IMR-90 (cell line): ENCODE data around the gene MT1A. TPM values are rescaled to one million over a fixed set of nuclear protein-coding genes. Genes with fewer than 3 reads are reported as not detected.

Source experiments
- ATAC-seq: fragments of 200-7000 bp; cut with Tn5 transposase; 2 replicates; pipeline ENCODE4 v1.9.1; 2020; ENCODE audit warnings: low read depth, mild to moderate bottlenecking, moderate library complexity
- BruUV-seq: library from RNA; stranded (reverse); fragments of 400-500 nt; replicated peaks from 2 replicates; lab custom pipeline; 2021; lab: Mats Ljungman, UMichigan
- CTCF ChIA-PET: fragments of 300-600 bp; formaldehyde crosslinking; extraction: SDS; loops from one replicate; lab custom pipeline; 2021; ENCODE audit warnings: antibody characterized with exemption; lab: Yijun Ruan, JAX
- POLR2A ChIA-PET: fragments of 300-600 bp; sonication (Branson Sonifier 250); formaldehyde crosslinking; loops from one replicate; lab custom pipeline; 2022; ENCODE audit warnings: antibody characterized with exemption; ENCODE audit not compliant: unreplicated experiment; lab: Charles Lee
- DNase-seq: peaks from one replicate; pipeline ENCODE4 v3.0.0; 2013
- H2AFZ ChIP-seq: replicated peaks from 2 replicates; pipeline ENCODE3; 2013; ENCODE audit warnings: low read length, mild to moderate bottlenecking; ENCODE audit not compliant: poor library complexity
- H2AK5ac ChIP-seq: 2 replicates; pipeline ENCODE4 v1.6.1; 2013; ENCODE audit warnings: low read depth, low read length, inconsistent platforms
- H2AK9ac ChIP-seq: replicated peaks from 2 replicates; pipeline ENCODE3; 2013; ENCODE audit warnings: mild to moderate bottlenecking, low read depth, low read length, moderate library complexity; ENCODE audit not compliant: poor library complexity
- H2BK120ac ChIP-seq: 2 replicates; pipeline ENCODE4 v1.6.1; 2013; ENCODE audit warnings: low read depth, low read length, inconsistent platforms
- H2BK15ac ChIP-seq: 3 replicates; pipeline ENCODE4 v1.6.1; 2013; ENCODE audit warnings: low read depth, low read length, inconsistent platforms
- H2BK20ac ChIP-seq: 2 replicates; pipeline ENCODE4 v1.6.1; 2013; ENCODE audit warnings: low read depth, mild to moderate bottlenecking, inconsistent platforms, low read length, moderate library complexity
- H2BK5ac ChIP-seq: 2 replicates; pipeline ENCODE4 v1.6.1; 2013; ENCODE audit warnings: mild to moderate bottlenecking, low read depth, low read length, inconsistent platforms; ENCODE audit not compliant: poor library complexity, severe bottlenecking
- H3K14ac ChIP-seq: replicated peaks from 2 replicates; pipeline ENCODE4 v1.6.1; 2013; ENCODE audit warnings: low read depth, low read length, inconsistent platforms
- H3K18ac ChIP-seq: 2 replicates; pipeline ENCODE4 v1.6.1; 2013; ENCODE audit warnings: low read depth, low read length, control low read depth
- H3K23ac ChIP-seq: 2 replicates; pipeline ENCODE4 v1.6.1; 2013; ENCODE audit warnings: low read depth, low read length, inconsistent platforms
- H3K27ac ChIP-seq: 2 replicates; pipeline ENCODE4 v1.5.1; 2013; ENCODE audit warnings: mild to moderate bottlenecking, control low read depth, low read length; ENCODE audit not compliant: insufficient read depth
- H3K27me3 ChIP-seq: 2 replicates; pipeline ENCODE4 v1.6.1; 2013; ENCODE audit warnings: low read length; ENCODE audit not compliant: control insufficient read depth, insufficient read depth
- H3K36me3 ChIP-seq: 2 replicates; pipeline ENCODE4 v1.6.1; 2013; ENCODE audit warnings: low read length, mixed read lengths; ENCODE audit not compliant: control insufficient read depth, insufficient read depth
- H3K4ac ChIP-seq: 2 replicates; pipeline ENCODE4 v1.6.1; 2013; ENCODE audit warnings: low read depth, low read length, inconsistent platforms
- H3K4me1 ChIP-seq: 2 replicates; pipeline ENCODE4 v1.6.1; 2013; ENCODE audit warnings: low read length, mixed read lengths; ENCODE audit not compliant: control insufficient read depth, insufficient read depth
- H3K4me2 ChIP-seq: 2 replicates; pipeline ENCODE4 v1.6.1; 2013; ENCODE audit warnings: low read depth, mild to moderate bottlenecking, control low read depth, low read length, moderate library complexity
- H3K4me3 ChIP-seq: 2 replicates; pipeline ENCODE4 v1.5.1; 2013; ENCODE audit warnings: low read depth, mild to moderate bottlenecking, control low read depth, low read length, moderate library complexity; ENCODE audit not compliant: insufficient read depth
- H3K56ac ChIP-seq: 2 replicates; pipeline ENCODE4 v1.6.1; 2013; ENCODE audit warnings: low read length, inconsistent platforms; ENCODE audit not compliant: insufficient read depth; ENCODE audit errors: extremely low read depth
- H3K79me1 ChIP-seq, 2 experiments: 2 replicates each; pipeline ENCODE4 v1.6.1; 2013; ENCODE audit warnings: low read length in 2 of 2, inconsistent platforms in 1 of 2, low read depth in 1 of 2
- H3K9ac ChIP-seq: 2 replicates; pipeline ENCODE4 v1.6.1; 2013; ENCODE audit warnings: low read depth, low read length, control low read depth
- H3K9me1 ChIP-seq: 2 replicates; pipeline ENCODE4 v1.6.1; 2013; ENCODE audit warnings: low read length, inconsistent platforms; ENCODE audit not compliant: insufficient read depth
- H3K9me3 ChIP-seq: 2 replicates; pipeline ENCODE4 v1.6.1; 2013; ENCODE audit warnings: low read length; ENCODE audit not compliant: control insufficient read depth, insufficient read depth
- H4K20me1 ChIP-seq: 2 replicates; pipeline ENCODE4 v1.6.1; 2013; ENCODE audit warnings: low read length, inconsistent platforms; ENCODE audit not compliant: insufficient read depth
- H4K5ac ChIP-seq: 2 replicates; pipeline ENCODE4 v1.6.1; 2013; ENCODE audit warnings: mild to moderate bottlenecking, low read depth, low read length, control low read depth
- H4K8ac ChIP-seq, 2 experiments: 2 replicates each; pipeline ENCODE4 v1.6.1; 2013; ENCODE audit warnings: low read depth in 2 of 2, low read length in 2 of 2, control low read depth in 1 of 2, inconsistent platforms in 1 of 2
- H4K91ac ChIP-seq: 2 replicates; pipeline ENCODE4 v1.6.1; 2013; ENCODE audit warnings: low read depth, low read length, inconsistent platforms; ENCODE audit not compliant: insufficient read depth
- FOS ChIP-seq: fragments of 150-350 bp; IDR thresholded peaks from 2 replicates; pipeline ENCODE4 v1.6.1; 2016; ENCODE audit warnings: low read depth, low read length
- WGBS, 2 experiments: methylation state at CpG; one replicate each; pipeline versions ENCODE4 v1.1.5 to v1.1.7; 2013; ENCODE audit warnings: missing lambda C conversion rate in 2 of 2; ENCODE audit not compliant: insufficient read length in 1 of 2; ENCODE audit errors: extremely low coverage in 2 of 2; 5-methylcytosine and 5-hydroxymethylcytosine counted together
- dilution Hi-C: fragments of 300-500 bp; cut with HindIII; formaldehyde crosslinking; loops from one replicate; pipeline ENCODE4 v1.14.3; 2018; ENCODE audit warnings: low sequenced_read_pairs; ENCODE audit not compliant: unreplicated experiment
- in situ Hi-C: fragments of 300-500 bp; cut with MboI; formaldehyde crosslinking; loops from 3 replicates; pipeline ENCODE4 v1.14.3; 2019; ENCODE audit warnings: low sequenced_read_pairs, inconsistent platforms, mixed read lengths
- intact Hi-C: fragments of 100-400 bp; cut with micrococcal nuclease; formaldehyde crosslinking; loops from 2 replicates; pipeline ENCODE4 v1.10.0; 2022
- polyA plus RNA-seq, 3 experiments: library from polyadenylated mRNA; depleted of rRNA; stranded (reverse); fragments of >200 nt; gene quantifications; 2 replicates each; pipeline ENCODE4 v1.2.3, GENCODE V29; 2012; ENCODE audit warnings: low replicate concordance in 1 of 3
- total RNA-seq: library from RNA; depleted of rRNA; stranded (reverse); fragments of >200 nt; gene quantifications from 2 replicates; pipeline ENCODE4 v1.2.3, GENCODE V29; 2012

MT1A gene
- total and polyA plus RNA-seq, 2 of the 4 experiments (the other 2 are of a cell fraction) = 1.6 TPM; not detected in 1

GRCh38 chr16:56640076-56640475 is 1.6 kb downstream of the MT1A start:
- ATAC-seq (no peak), DNase-seq (no peak)
- H2BK20ac ChIP-seq = no peak overlapping the region
- H4K20me1 ChIP-seq = no peaks in the 10 kb centered on the region
- no peak overlapping the region for H3K4me3 ChIP-seq
- no peak overlapping the region for H2AK9ac ChIP-seq
- intact Hi-C loops (no loop called here), dilution Hi-C loops (no loop called here), in situ Hi-C loops (no loop called here)
- no peak overlapping the region for H3K27ac ChIP-seq
- WGBS, 2 experiments = no CpG with 5 or more reads among the region's 1 CpG
- no peak overlapping the region for H2BK120ac ChIP-seq
- no peak overlapping the region for H3K56ac ChIP-seq
- no peaks in the 10 kb centered on the region for H3K36me3 ChIP-seq
- H3K27me3 ChIP-seq = peaks cover 89% of the 10 kb centered on the region
- no peak overlapping the region for H2BK5ac ChIP-seq
- no peak overlapping the region for H2AK5ac ChIP-seq
- no peak for TF ChIP-seq FOS
- H3K4me2 ChIP-seq = no peak overlapping the region
- H3K4ac ChIP-seq = no peak overlapping the region
- no peak overlapping the region for H3K18ac ChIP-seq
- H3K9me3 ChIP-seq = peaks cover 2% of the 10 kb centered on the region; the same call in 1 of the 2 replicates
- no peak overlapping the region for H3K23ac ChIP-seq
- no peak overlapping the region for H2AFZ ChIP-seq
- H4K8ac ChIP-seq = no peak overlapping the region
- H3K4me1 ChIP-seq = no peaks in the 10 kb centered on the region; the same call in 1 of the 2 replicates
- ChIA-PET POLR2A (no interaction called here), CTCF (no interaction called here)
- no TSS peak for BruUV-seq
- H3K9ac ChIP-seq = no peak overlapping the region
- H2BK15ac ChIP-seq = no peak overlapping the region
- no peak overlapping the region for H3K14ac ChIP-seq
- no peaks in the 10 kb centered on the region for H3K79me1 ChIP-seq
- no peaks in the 10 kb centered on the region for H3K9me1 ChIP-seq
- no peak overlapping the region for H4K91ac ChIP-seq
- H4K5ac ChIP-seq = no peak overlapping the region
